Esophagus muscularis mucosa (tissue), 3 donors: ENCODE measurements around the gene PSMB2.

Experiments used
- CTCF ChIP-seq, 3 experiments: fragments of 200-600 bp in 2 of 3; fragments of 450-650 bp in 1 of 3; sonication (generic) in 2 of 3; IDR thresholded peaks; one replicate each; pipeline ENCODE4 v1.5.1; 2017 to 2019; ENCODE audit warnings: antibody characterized with exemption in 3 of 3, mild to moderate bottlenecking in 2 of 3, moderate library complexity in 1 of 3
- POLR2A ChIP-seq: fragments of 450-650 bp; IDR thresholded peaks from one replicate; pipeline ENCODE4 v1.6.1; 2017; ENCODE audit warnings: antibody characterized with exemption, moderate library complexity, mild to moderate bottlenecking, low read depth

DNA sequence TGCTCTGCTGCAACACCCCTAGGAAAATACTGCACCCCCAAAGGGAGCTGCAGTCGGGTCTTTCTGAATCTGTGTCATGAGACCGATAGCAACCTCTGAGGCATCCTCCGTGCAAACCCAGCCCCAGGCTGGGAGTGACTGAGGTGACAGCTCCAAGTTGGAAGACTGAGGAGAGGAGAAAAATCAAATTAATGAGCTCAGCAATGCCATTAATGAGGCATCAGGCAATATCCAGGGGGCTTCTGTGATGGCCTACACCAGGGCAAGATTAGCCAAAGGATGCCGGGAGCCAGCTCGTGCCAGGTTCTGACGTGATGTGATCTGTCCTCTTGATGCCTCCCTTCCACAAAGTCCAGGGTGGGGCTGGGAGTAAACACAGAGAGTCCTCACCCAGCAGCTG is 30.8 kb upstream of the PSMB2 start:
- TF ChIP-seq CTCF (IDR thresholded peaks at IDR 0.05) (no peak), POLR2A (no peak)
